GM12864 (cell line): ENCODE data around the gene COL25A1.

Experiments used
- DNase-seq: peaks from one replicate; pipeline ENCODE4 v3.0.0-alpha.2; 2011; ENCODE audit warnings: low read depth
- H3K4me3 ChIP-seq: 2 replicates; pipeline ENCODE4 v1.5.1; 2011; ENCODE audit warnings: mild to moderate bottlenecking, low read depth, low read length, control low read depth
- CTCF ChIP-seq: IDR thresholded peaks from 2 replicates; pipeline ENCODE4 v1.5.1; 2011; ENCODE audit warnings: low read depth, mild to moderate bottlenecking, moderate library complexity, low read length, control low read depth, inconsistent platforms; ENCODE audit errors: missing control alignments

COL25A1 gene

GRCh38 chr4:108777388-108777787 lies 525.1 kb downstream of the COL25A1 start:
- no peak for DNase-seq
- no peak for TF ChIP-seq CTCF
- no peak overlapping the region for H3K4me3 ChIP-seq

GRCh38 chr4:108775921-108776320 lies 526.5 kb downstream of the COL25A1 start:
- no peak for DNase-seq
- H3K4me3 ChIP-seq: no peak overlapping the region
- no peak for TF ChIP-seq CTCF

GRCh38 chr4:108774809-108775530 lies 527.5 kb downstream of the COL25A1 start:
- no peak for DNase-seq
- no peak overlapping the region for H3K4me3 ChIP-seq
- no peak for TF ChIP-seq CTCF

- no peak for DNase-seq
- TF ChIP-seq CTCF: no peak
- H3K4me3 ChIP-seq: no peak overlapping the region
These were observed 530.1 kb downstream of the COL25A1 start for GRCh38 chr4:108772402-108772801.

GRCh38 chr4:108766058-108766457 lies 536.4 kb downstream of the COL25A1 start:
- no peak for TF ChIP-seq CTCF
- DNase-seq: no peak
- H3K4me3 ChIP-seq: no peak overlapping the region

- no peak for TF ChIP-seq CTCF
- no peak overlapping the region for H3K4me3 ChIP-seq
- DNase-seq: no peak
These were observed 538.5 kb downstream of the COL25A1 start for GRCh38 chr4:108763986-108764385.

- no peak for TF ChIP-seq CTCF
- H3K4me3 ChIP-seq: no peak overlapping the region
- DNase-seq: no peak
These were observed 539.2 kb downstream of the COL25A1 start for GRCh38 chr4:108763226-108763593.
